Prostate gland (tissue), 2 donors: ENCODE results near the gene TDRD5.

Experiments
- CTCF ChIP-seq, 4 experiments: fragments of 200-600 bp in 2 of 4; fragments of 450-650 bp in 2 of 4; sonication (generic) in 2 of 4; IDR thresholded peaks; 1 replicate in 3 of 4; 2 replicates in 1 of 4; pipeline ENCODE4 v1.5.1; 2016 to 2019; ENCODE audit warnings: antibody characterized with exemption in 4 of 4, mild to moderate bottlenecking in 2 of 4, moderate library complexity in 2 of 4
- POLR2A ChIP-seq: fragments of 450-650 bp; IDR thresholded peaks from one replicate; pipeline ENCODE4 v1.6.1; 2016; ENCODE audit warnings: antibody characterized with exemption, mild to moderate bottlenecking
- POLR2AphosphoS5 ChIP-seq: sonication (generic); formaldehyde crosslinking; IDR thresholded peaks from one replicate; pipeline ENCODE4 v1.6.1; 2017; ENCODE audit warnings: antibody characterized with exemption

GRCh38 chr1:179728271-179728670 lies 136.6 kb downstream of the TDRD5 start:
- TF ChIP-seq CTCF (IDR thresholded peaks at IDR 0.05) (no peak), POLR2AphosphoS5 (no peak), POLR2A (no peak)
